GM23338 (cell line): Measurements from ENCODE around the gene MTFR1L. TPM values are rescaled to one million over a fixed set of nuclear protein-coding genes. Genes with fewer than 3 reads are reported as not detected.

ENCODE experiments used
- ATAC-seq: fragments of 200-7000 bp; cut with Tn5 transposase; 3 replicates; pipeline ENCODE4 v1.9.1; 2020
- DNase-seq: peaks from one replicate; pipeline ENCODE4 v3.0.0-alpha.2; 2015; ENCODE audit warnings: low spot score
- H2AFZ ChIP-seq: fragments of 200-600 bp; sonication (generic); 2 replicates; pipeline ENCODE4 v1.8.0; 2016; ENCODE audit warnings: antibody characterized with exemption, mild to moderate bottlenecking, moderate library complexity
- H3F3A ChIP-seq: fragments of 200-600 bp; sonication (generic); replicated peaks from 2 replicates; pipeline ENCODE4 v1.8.0; 2017; ENCODE audit warnings: antibody characterized with exemption, mixed run types, low read depth
- H3K27ac ChIP-seq: fragments of 200-600 bp; sonication (generic); 2 replicates; pipeline ENCODE4 v1.6.1; 2016; ENCODE audit warnings: low read depth
- H3K27me3 ChIP-seq: fragments of 200-600 bp; sonication (generic); 2 replicates; pipeline ENCODE4 v1.8.0; 2016; ENCODE audit warnings: mild to moderate bottlenecking, mixed run types, moderate library complexity; ENCODE audit not compliant: insufficient read depth
- H3K36me3 ChIP-seq: fragments of 200-600 bp; sonication (generic); 2 replicates; pipeline ENCODE4 v1.8.0; 2016; ENCODE audit warnings: mild to moderate bottlenecking; ENCODE audit not compliant: insufficient read depth
- H3K4me1 ChIP-seq: fragments of 200-600 bp; sonication (generic); 2 replicates; pipeline ENCODE4 v1.8.0; 2016; ENCODE audit warnings: mild to moderate bottlenecking, moderate library complexity; ENCODE audit not compliant: insufficient read depth
- H3K4me2 ChIP-seq: fragments of 200-600 bp; sonication (generic); 2 replicates; pipeline ENCODE4 v1.7.1; 2017; ENCODE audit warnings: mixed run types
- H3K4me3 ChIP-seq: fragments of 200-600 bp; sonication (generic); 2 replicates; pipeline ENCODE4 v1.6.1; 2016; ENCODE audit warnings: mixed run types
- H3K79me2 ChIP-seq: fragments of 200-600 bp; sonication (generic); replicated peaks from 2 replicates; pipeline ENCODE4 v1.8.0; 2017; ENCODE audit warnings: mild to moderate bottlenecking; ENCODE audit not compliant: insufficient read depth
- H3K9me2 ChIP-seq: fragments of 200-600 bp; sonication (generic); 2 replicates; pipeline ENCODE4 v1.8.0; 2017; ENCODE audit not compliant: insufficient read depth
- H4K20me1 ChIP-seq: fragments of 200-600 bp; sonication (generic); replicated peaks from 2 replicates; pipeline ENCODE4 v1.8.0; 2017; ENCODE audit warnings: mild to moderate bottlenecking; ENCODE audit not compliant: insufficient read depth
- H3K27ac Mint-ChIP-seq: 2 replicates; pipeline ENCODE4 v1.8.0; 2020; ENCODE audit warnings: inconsistent platforms, mild to moderate bottlenecking, moderate library complexity, mixed read lengths
- H3K27me3 Mint-ChIP-seq: 3 replicates; pipeline ENCODE4 v1.8.0; 2022; ENCODE audit warnings: low read depth, mild to moderate bottlenecking, moderate library complexity, mixed read lengths, inconsistent platforms; ENCODE audit not compliant: insufficient read depth, poor library complexity
- H3K36me3 Mint-ChIP-seq: 3 replicates; pipeline ENCODE4 v1.8.0; 2021; ENCODE audit warnings: low read depth, mild to moderate bottlenecking, inconsistent platforms, moderate library complexity, mixed read lengths
- H3K4me1 Mint-ChIP-seq: 3 replicates; pipeline ENCODE4 v1.8.0; 2020; ENCODE audit warnings: mild to moderate bottlenecking, inconsistent platforms, mixed read lengths
- H3K4me3 Mint-ChIP-seq: 3 replicates; pipeline ENCODE4 v1.8.0; 2021; ENCODE audit warnings: moderate library complexity, mild to moderate bottlenecking, inconsistent platforms, mixed read lengths
- H3K9me3 Mint-ChIP-seq: 3 replicates; pipeline ENCODE4 v1.8.0; 2020; ENCODE audit warnings: moderate library complexity, mild to moderate bottlenecking, inconsistent platforms, mixed read lengths
- CREB1 ChIP-seq: fragments of 250-450 bp; sonication (Bioruptor Pico); IDR thresholded peaks from 2 replicates; pipeline ENCODE4 v1.5.0; 2020; ENCODE audit warnings: low read depth, mild to moderate bottlenecking, moderate library complexity
- CTCF ChIP-seq, 2 experiments: fragments of 200-600 bp in 1 of 2; sonication (generic) in 1 of 2; conservative IDR thresholded peaks; 2 replicates each; pipeline versions ENCODE4 v1.5.1 to v1.6.1; 2016 to 2017; ENCODE audit warnings: antibody characterized with exemption in 2 of 2, low read depth in 2 of 2, mild to moderate bottlenecking in 2 of 2, moderate library complexity in 1 of 2
- EZH2 ChIP-seq: fragments of 200-600 bp; sonication (generic); IDR thresholded peaks from one replicate; pipeline ENCODE4 v1.8.0; 2017; ENCODE audit warnings: antibody characterized with exemption, mild to moderate bottlenecking, low read depth; ENCODE audit not compliant: unreplicated experiment
- JUNB ChIP-seq: IDR thresholded peaks from one replicate; pipeline ENCODE4 v1.6.1; 2016; ENCODE audit warnings: antibody characterized with exemption; ENCODE audit not compliant: unreplicated experiment
- NANOG ChIP-seq: IDR thresholded peaks from 2 replicates; pipeline ENCODE4 v1.6.1; 2016; ENCODE audit warnings: antibody characterized with exemption, borderline replicate concordance
- POLR2AphosphoS5 ChIP-seq: IDR thresholded peaks from 2 replicates; pipeline ENCODE4 v1.6.1; 2016; ENCODE audit warnings: antibody characterized with exemption, low read depth
- REST ChIP-seq: IDR thresholded peaks from one replicate; pipeline ENCODE4 v1.6.1; 2018; ENCODE audit warnings: antibody characterized with exemption; ENCODE audit not compliant: unreplicated experiment
- STAT1 ChIP-seq: IDR thresholded peaks from one replicate; pipeline ENCODE4 v1.6.1; 2016; ENCODE audit warnings: antibody characterized with exemption; ENCODE audit not compliant: unreplicated experiment
- ZNF114 ChIP-seq: fragments of 250-450 bp; sonication (Bioruptor Pico); IDR thresholded peaks from 2 replicates; pipeline ENCODE4 v1.5.0; 2020; ENCODE audit warnings: mild to moderate bottlenecking, moderate library complexity
- ZNF331 ChIP-seq: fragments of 250-450 bp; sonication (Bioruptor Pico); IDR thresholded peaks from 2 replicates; pipeline ENCODE4 v1.5.0; 2020; ENCODE audit warnings: low read depth, mild to moderate bottlenecking, moderate library complexity
- polyA plus RNA-seq: library from polyadenylated mRNA; unstranded; fragments of >200 nt; fragmentation: Nextera tagmentation; extraction: Ambion mirVana; gene quantifications from 2 replicates; pipeline ENCODE4 v1.2.1, GENCODE V29; 2016
- total RNA-seq: library from RNA; depleted of rRNA; stranded (reverse); fragments of >200 nt; shearing (Covaris generic); gene quantifications from 2 replicates; pipeline ENCODE4 v1.2.3, GENCODE V29; 2014

The MTFR1L gene
- total and polyA plus RNA-seq, 2 experiments from 2014 or later: 14.8 to 22.7 TPM

GRCh38 chr1:25825605-25826004 is 5.9 kb downstream of the MTFR1L start (continued):
- TF ChIP-seq REST: no peak
- TF ChIP-seq NANOG: no peak
- no peak for TF ChIP-seq CREB1 (CRISPR knock-in tag)
- no peak for TF ChIP-seq JUNB
- TF ChIP-seq ZNF114 (CRISPR knock-in tag): no peak
- TF ChIP-seq CTCF (conservative IDR thresholded peaks at IDR 0.05; ENCODE audit: low read depth in 2 of 2): no peak
- no peak for TF ChIP-seq STAT1

- Histone ChIP-seq H3K4me2 (no peak overlapping the region), H3K79me2 (no peaks in the 10 kb centered on the region), H2AFZ (no peak overlapping the region), H4K20me1 (peaks cover 10% of the 10 kb centered on the region; the same call in 1 of the 2 replicates), H3K9me2 (no peaks in the 10 kb centered on the region), H3K4me1 (no peaks in the 10 kb centered on the region), H3F3A (0 out of 2 replicates have a peak, but pooled peaks cover 4% of the 10 kb centered on the region), H3K27ac (no peak overlapping the region), H3K4me3 (no peak overlapping the region), H3K27me3 (peaks cover 7% of the 10 kb centered on the region), H3K36me3 (peaks cover 36% of the 10 kb centered on the region)
- Mint-ChIP-seq H3K4me3 (no peak overlapping the region), H3K36me3 (peaks cover 40% of the 10 kb centered on the region), H3K27me3 (peaks cover 3% of the 10 kb centered on the region), H3K27ac (no peak overlapping the region), H3K4me1 (peaks cover 3% of the 10 kb centered on the region), H3K9me3 (no peaks in the 10 kb centered on the region)
- DNase-seq: no peak
- TF ChIP-seq ZNF114 (CRISPR knock-in tag) (no peak), ZNF331 (CRISPR knock-in tag) (no peak), POLR2AphosphoS5 (no peak), REST (no peak), EZH2 (no peak), NANOG (no peak)
- peak; percentile 31; the same call in 2 of the 3 replicates for ATAC-seq
Measured at GRCh38 chr1:25826571-25826970, 6.8 kb downstream of the MTFR1L start.
